ENCODE results near the gene QRFP. TPM values are rescaled to one million over a fixed set of nuclear protein-coding genes. Genes with fewer than 3 reads are reported as not detected.

Gene QRFP
- polyA plus RNA-seq, 3 donors = 0.18 to 0.60 (median 0.21) TPM

DNA sequence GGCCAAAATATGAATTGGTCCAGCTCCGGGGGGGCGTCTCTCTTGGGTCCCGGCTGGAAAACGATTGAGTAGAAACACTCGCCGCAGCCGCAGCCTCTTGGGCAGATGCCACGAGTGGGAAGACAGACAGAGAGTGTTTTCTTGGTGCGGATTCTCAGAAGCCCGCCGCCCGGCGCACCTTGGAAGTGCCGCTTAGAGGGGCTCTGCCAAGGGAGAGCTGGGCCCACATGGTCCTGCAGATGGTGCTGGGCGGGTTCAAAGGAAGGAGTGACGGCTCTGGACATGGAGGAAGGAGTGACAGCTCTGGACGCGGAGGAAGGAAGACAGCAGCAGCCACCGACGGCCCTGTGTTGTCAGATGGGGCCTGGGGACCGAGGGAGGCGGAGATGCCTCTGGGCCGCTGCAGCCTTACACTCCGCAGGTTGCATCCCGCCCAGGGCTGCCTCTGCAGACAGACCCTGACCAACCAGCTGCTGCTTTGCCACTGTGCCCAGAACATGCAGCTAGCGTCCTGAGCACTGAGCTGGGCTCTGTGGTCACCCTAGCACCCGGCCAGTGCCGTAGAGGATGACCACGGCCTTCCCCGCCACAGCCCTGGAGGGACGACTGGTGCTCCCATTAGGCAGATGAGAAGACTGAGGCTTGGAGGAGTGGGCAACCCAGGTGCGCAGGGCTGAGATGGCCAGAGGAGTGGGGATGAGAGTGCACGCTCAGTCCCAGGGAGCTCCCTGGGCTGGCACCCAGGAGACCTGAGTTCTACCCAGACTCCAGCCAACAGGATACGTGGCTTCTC is 20.8 kb upstream of the QRFP start:
- H3K79me2 ChIP-seq (ENCODE audit: insufficient read depth, low read length) = no peaks in the 10 kb centered on the region

DNA sequence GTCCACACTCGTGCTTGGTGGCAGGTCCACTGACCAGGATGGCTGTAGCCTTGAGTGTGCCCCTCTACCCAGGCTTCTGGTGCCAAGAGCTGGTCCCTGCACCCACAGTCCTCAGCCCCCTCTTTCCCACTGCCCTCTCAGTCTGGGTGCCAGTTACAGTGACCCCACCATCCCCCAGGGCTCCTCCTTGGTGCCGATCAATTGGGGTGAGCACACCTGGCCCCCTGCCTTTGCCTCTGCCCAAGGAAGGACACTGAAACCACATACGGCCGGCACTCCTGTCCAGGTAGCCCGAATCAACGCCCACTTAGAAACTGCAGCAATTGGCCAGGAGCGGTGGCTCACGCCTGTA is 18.5 kb upstream of the QRFP start:
- Mint-ChIP-seq H3K36me3 (no peaks in the 10 kb centered on the region), H3K4me1 (no peaks in the 10 kb centered on the region), H3K9me3 (no peaks in the 10 kb centered on the region), H3K4me3 (no peak overlapping the region), H3K27me3 (ENCODE audit: low read depth in 3 of 3) (peaks cover 6 to 22% (median 7%) of the 10 kb centered on the region in 3 donors), H3K27ac (peak overlapping the region in 1 of 7 donors; percentile 23)
- H3K4me3 ChIP-seq (replicated peaks in 1 of 3; ENCODE audit: low read depth in 2 of 3, low read length in 3 of 3) = no peak overlapping the region
- no peaks in the 10 kb centered on the region for H4K20me1 ChIP-seq (ENCODE audit: insufficient read depth, low read length)
- no peak overlapping the region for H3K4me2 ChIP-seq (replicated peaks; ENCODE audit: extremely low read depth, low read length, poor library complexity, severe bottlenecking)
- no peak for DNase-seq
- TF ChIP-seq, protein P1, sequence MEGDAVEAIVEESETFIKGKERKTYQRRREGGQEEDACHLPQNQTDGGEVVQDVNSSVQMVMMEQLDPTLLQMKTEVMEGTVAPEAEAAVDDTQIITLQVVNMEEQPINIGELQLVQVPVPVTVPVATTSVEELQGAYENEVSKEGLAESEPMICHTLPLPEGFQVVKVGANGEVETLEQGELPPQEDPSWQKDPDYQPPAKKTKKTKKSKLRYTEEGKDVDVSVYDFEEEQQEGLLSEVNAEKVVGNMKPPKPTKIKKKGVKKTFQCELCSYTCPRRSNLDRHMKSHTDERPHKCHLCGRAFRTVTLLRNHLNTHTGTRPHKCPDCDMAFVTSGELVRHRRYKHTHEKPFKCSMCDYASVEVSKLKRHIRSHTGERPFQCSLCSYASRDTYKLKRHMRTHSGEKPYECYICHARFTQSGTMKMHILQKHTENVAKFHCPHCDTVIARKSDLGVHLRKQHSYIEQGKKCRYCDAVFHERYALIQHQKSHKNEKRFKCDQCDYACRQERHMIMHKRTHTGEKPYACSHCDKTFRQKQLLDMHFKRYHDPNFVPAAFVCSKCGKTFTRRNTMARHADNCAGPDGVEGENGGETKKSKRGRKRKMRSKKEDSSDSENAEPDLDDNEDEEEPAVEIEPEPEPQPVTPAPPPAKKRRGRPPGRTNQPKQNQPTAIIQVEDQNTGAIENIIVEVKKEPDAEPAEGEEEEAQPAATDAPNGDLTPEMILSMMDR (IDR thresholded peaks at IDR 0.05) = no peak
- H3K9ac ChIP-seq (ENCODE audit: insufficient read depth, low read length, poor library complexity, severe bottlenecking) = no peak overlapping the region
- no peaks in the 10 kb centered on the region for H3K4me1 ChIP-seq (ENCODE audit: control insufficient read depth in 1 of 2, insufficient read depth in 2 of 2, low read length in 2 of 2)
- H3K27me3 ChIP-seq (ENCODE audit: control insufficient read depth in 2 of 2, insufficient read depth in 2 of 2, low read length in 2 of 2) = no peaks in the 10 kb centered on the region
- no peaks in the 10 kb centered on the region for H3K36me3 ChIP-seq (replicated peaks in 1 of 2; ENCODE audit: control insufficient read depth in 1 of 2, insufficient read depth in 2 of 2, low read length in 2 of 2)
- H3K9me3 ChIP-seq (replicated peaks in 1 of 2; ENCODE audit: control insufficient read depth in 1 of 2, insufficient read depth in 1 of 2, low read length in 2 of 2) = no peaks in the 10 kb centered on the region
- H3K27ac ChIP-seq (ENCODE audit: low read depth in 1 of 2, low read length in 2 of 2) = no peak overlapping the region
- H3K79me2 ChIP-seq (ENCODE audit: insufficient read depth, low read length) = no peaks in the 10 kb centered on the region
- intact Hi-C loops (cut with micrococcal nuclease) = no loop called here
- H2AFZ ChIP-seq (ENCODE audit: insufficient read depth, low read depth, low read length, poor library complexity, severe bottlenecking) = no peak overlapping the region
- WGBS (ENCODE audit: insufficient coverage) = 88% methylated on average over 8 of the region's 8 CpGs

More for the DNA sequence above, 20.8 kb upstream of the QRFP start:
- H3K9me3 Mint-ChIP-seq = no peaks in the 10 kb centered on the region
- H3K27ac ChIP-seq (ENCODE audit: low read depth in 1 of 2, low read length in 2 of 2) = no peak overlapping the region
- no peak overlapping the region for H3K27ac Mint-ChIP-seq
- H2AFZ ChIP-seq (ENCODE audit: insufficient read depth, low read depth, low read length, poor library complexity, severe bottlenecking) = no peak overlapping the region
- no peak overlapping the region for H3K9ac ChIP-seq (ENCODE audit: insufficient read depth, low read length, poor library complexity, severe bottlenecking)
- no peaks in the 10 kb centered on the region for H3K4me1 Mint-ChIP-seq
- no peaks in the 10 kb centered on the region for H3K4me1 ChIP-seq (ENCODE audit: control insufficient read depth in 1 of 2, insufficient read depth in 2 of 2, low read length in 2 of 2)
- H3K36me3 ChIP-seq (replicated peaks in 1 of 2; ENCODE audit: control insufficient read depth in 1 of 2, insufficient read depth in 2 of 2, low read length in 2 of 2) = no peaks in the 10 kb centered on the region
- WGBS (ENCODE audit: insufficient coverage) = 82% methylated on average over 31 of the region's 34 CpGs
- no peaks in the 10 kb centered on the region for H3K36me3 Mint-ChIP-seq
- no peaks in the 10 kb centered on the region for H3K27me3 ChIP-seq (ENCODE audit: control insufficient read depth in 2 of 2, insufficient read depth in 2 of 2, low read length in 2 of 2)
- TF ChIP-seq, protein P1 (IDR thresholded peaks at IDR 0.05) = no peak
- H3K9me3 ChIP-seq (replicated peaks in 1 of 2; ENCODE audit: control insufficient read depth in 1 of 2, insufficient read depth in 1 of 2, low read length in 2 of 2) = no peaks in the 10 kb centered on the region
- intact Hi-C loops (cut with micrococcal nuclease) = no loop called here
- H3K4me3 ChIP-seq (replicated peaks in 1 of 3; ENCODE audit: low read depth in 2 of 3, low read length in 3 of 3) = no peak overlapping the region
- no peak overlapping the region for H3K4me2 ChIP-seq (replicated peaks; ENCODE audit: extremely low read depth, low read length, poor library complexity, severe bottlenecking)
- no peak for DNase-seq
- no peaks in the 10 kb centered on the region for H4K20me1 ChIP-seq (ENCODE audit: insufficient read depth, low read length)
- H3K27me3 Mint-ChIP-seq (ENCODE audit: low read depth in 3 of 3) = peaks cover 8 to 24% (median 13%) of the 10 kb centered on the region in 3 donors
- H3K4me3 Mint-ChIP-seq = peak overlapping the region in 1 of 2 donors; percentile 27

Data from CD14-positive monocyte (primary cell).